Pons (tissue), 1 donor: ENCODE results near the gene NKAIN2.

Experiments
- DNase-seq: peaks from one replicate; pipeline ENCODE4 v3.0.0-alpha.2; 2016; ENCODE audit warnings: low spot score

Gene NKAIN2

GRCh38 chr6:123803504-123804013 lies at the start of gene NKAIN2:
NKAIN2 (plus strand) TSS chr6:123803865.
- no peak for DNase-seq

- DNase-seq: no peak
These were observed 44.2 kb upstream of the NKAIN2 start for GRCh38 chr6:123759472-123759871.

GRCh38 chr6:123763904-123764303 lies 39.8 kb upstream of the NKAIN2 start:
- no peak for DNase-seq

- DNase-seq: no peak
These were observed 38.9 kb upstream of the NKAIN2 start for GRCh38 chr6:123764722-123765121.

GRCh38 chr6:123768921-123769320 lies 34.7 kb upstream of the NKAIN2 start:
- DNase-seq: no peak

- no peak for DNase-seq
These were observed 34.2 kb upstream of the NKAIN2 start for GRCh38 chr6:123769431-123769830.

GRCh38 chr6:123770247-123770949 lies 33.3 kb upstream of the NKAIN2 start:
- DNase-seq: no peak

GRCh38 chr6:123771126-123771525 lies 32.5 kb upstream of the NKAIN2 start:
- no peak for DNase-seq

GRCh38 chr6:123777563-123777962 lies 26.1 kb upstream of the NKAIN2 start:
- peak; percentile 51 for DNase-seq

- DNase-seq: no peak
These were observed 23.6 kb upstream of the NKAIN2 start for GRCh38 chr6:123780021-123780420.

GRCh38 chr6:123784330-123784729 lies 19.3 kb upstream of the NKAIN2 start:
- DNase-seq: no peak

GRCh38 chr6:123785039-123785438 lies 18.6 kb upstream of the NKAIN2 start:
- DNase-seq: no peak

GRCh38 chr6:123788319-123788718 lies 15.3 kb upstream of the NKAIN2 start:
- no peak for DNase-seq

- DNase-seq: no peak
These were observed 9.5 kb upstream of the NKAIN2 start for GRCh38 chr6:123794190-123794589.

- DNase-seq: no peak
These were observed 8.9 kb upstream of the NKAIN2 start for GRCh38 chr6:123794799-123795198.

GRCh38 chr6:123801067-123801466 lies 2.6 kb upstream of the NKAIN2 start:
- DNase-seq: no peak

GRCh38 chr6:123802351-123802696 lies 1.3 kb upstream of the NKAIN2 start:
- no peak for DNase-seq

- DNase-seq: peak; percentile 85
These were observed 765 bp upstream of the NKAIN2 start for GRCh38 chr6:123802697-123803503.

GRCh38 chr6:123804014-123804786 lies 535 bp downstream of the NKAIN2 start:
- peak; percentile 56 for DNase-seq

GRCh38 chr6:123804787-123805540 lies 1.3 kb downstream of the NKAIN2 start:
- DNase-seq: peak; percentile 73

- no peak for DNase-seq
These were observed 2.3 kb downstream of the NKAIN2 start for GRCh38 chr6:123805921-123806320.

- peak; percentile 64 for DNase-seq
These were observed 2.9 kb downstream of the NKAIN2 start for GRCh38 chr6:123806561-123806960.
